ENCODE results near the gene SH3PXD2A.

SH3PXD2A gene

GRCh38 chr10:103787331-103787730, 68.0 kb downstream of the SH3PXD2A start:
- no peak overlapping the region for H3K27ac ChIP-seq (ENCODE audit: extremely low read depth, low read depth, low read length)
- peaks cover 4% of the 10 kb centered on the region; the same call in 1 of the 2 replicates for H3K4me1 ChIP-seq (ENCODE audit: control insufficient read depth, insufficient read depth, low read length)
- no peaks in the 10 kb centered on the region for H3K9me3 ChIP-seq (ENCODE audit: control insufficient read depth, insufficient read depth, low read depth, low read length)
- H3K36me3 ChIP-seq (ENCODE audit: control insufficient read depth in 2 of 2, insufficient read depth in 1 of 2, low read length in 2 of 2), result no peaks in the 10 kb centered on the region
- ChIA-PET POLR2A (no interaction called here), CTCF (no interaction called here)
- TF ChIP-seq ZNF660 (tag by site-specific recombination; IDR thresholded peaks at IDR 0.05) (no peak), WT1 (tag by site-specific recombination; IDR thresholded peaks at IDR 0.05) (no peak), ZNF248 (tag by site-specific recombination; IDR thresholded peaks at IDR 0.05) (no peak), SP2 (tag by site-specific recombination; IDR thresholded peaks at IDR 0.05) (no peak), ZSCAN16 (tag by site-specific recombination; IDR thresholded peaks at IDR 0.05) (no peak), ZFHX2 (tag by site-specific recombination; conservative IDR thresholded peaks at IDR 0.05) (0 out of 2 replicates have a peak, but pooled peaks have one; percentile 20), ZNF624 (tag by site-specific recombination; IDR thresholded peaks at IDR 0.05) (no peak), ZNF169 (tag by site-specific recombination; IDR thresholded peaks at IDR 0.05) (no peak), ZNF132 (tag by site-specific recombination; IDR thresholded peaks at IDR 0.05; ENCODE audit: borderline replicate concordance) (no peak), ZNF501 (tag by site-specific recombination; IDR thresholded peaks at IDR 0.05) (no peak), GLI2 (tag by site-specific recombination; IDR thresholded peaks at IDR 0.05; ENCODE audit: borderline replicate concordance, low read depth) (no peak), EGR2 (tag by site-specific recombination; IDR thresholded peaks at IDR 0.05; ENCODE audit: low read depth) (0 out of 2 replicates have a peak, but pooled peaks have one; percentile 17), SCRT2 (tag by site-specific recombination; IDR thresholded peaks at IDR 0.05) (no peak), ZBTB7A (tag by site-specific recombination; IDR thresholded peaks at IDR 0.05; ENCODE audit: low read depth) (no peak), ZIC2 (tag by site-specific recombination; IDR thresholded peaks at IDR 0.05) (peak; percentile 59), BCL11A (tag by site-specific recombination; IDR thresholded peaks at IDR 0.05; ENCODE audit: low read depth) (no peak), TRIM28 (IDR thresholded peaks at IDR 0.05; ENCODE audit: borderline replicate concordance, low read length) (no peak), ZNF112 (tag by site-specific recombination; IDR thresholded peaks at IDR 0.05) (no peak)
- TF ChIP-seq, protein P1, sequence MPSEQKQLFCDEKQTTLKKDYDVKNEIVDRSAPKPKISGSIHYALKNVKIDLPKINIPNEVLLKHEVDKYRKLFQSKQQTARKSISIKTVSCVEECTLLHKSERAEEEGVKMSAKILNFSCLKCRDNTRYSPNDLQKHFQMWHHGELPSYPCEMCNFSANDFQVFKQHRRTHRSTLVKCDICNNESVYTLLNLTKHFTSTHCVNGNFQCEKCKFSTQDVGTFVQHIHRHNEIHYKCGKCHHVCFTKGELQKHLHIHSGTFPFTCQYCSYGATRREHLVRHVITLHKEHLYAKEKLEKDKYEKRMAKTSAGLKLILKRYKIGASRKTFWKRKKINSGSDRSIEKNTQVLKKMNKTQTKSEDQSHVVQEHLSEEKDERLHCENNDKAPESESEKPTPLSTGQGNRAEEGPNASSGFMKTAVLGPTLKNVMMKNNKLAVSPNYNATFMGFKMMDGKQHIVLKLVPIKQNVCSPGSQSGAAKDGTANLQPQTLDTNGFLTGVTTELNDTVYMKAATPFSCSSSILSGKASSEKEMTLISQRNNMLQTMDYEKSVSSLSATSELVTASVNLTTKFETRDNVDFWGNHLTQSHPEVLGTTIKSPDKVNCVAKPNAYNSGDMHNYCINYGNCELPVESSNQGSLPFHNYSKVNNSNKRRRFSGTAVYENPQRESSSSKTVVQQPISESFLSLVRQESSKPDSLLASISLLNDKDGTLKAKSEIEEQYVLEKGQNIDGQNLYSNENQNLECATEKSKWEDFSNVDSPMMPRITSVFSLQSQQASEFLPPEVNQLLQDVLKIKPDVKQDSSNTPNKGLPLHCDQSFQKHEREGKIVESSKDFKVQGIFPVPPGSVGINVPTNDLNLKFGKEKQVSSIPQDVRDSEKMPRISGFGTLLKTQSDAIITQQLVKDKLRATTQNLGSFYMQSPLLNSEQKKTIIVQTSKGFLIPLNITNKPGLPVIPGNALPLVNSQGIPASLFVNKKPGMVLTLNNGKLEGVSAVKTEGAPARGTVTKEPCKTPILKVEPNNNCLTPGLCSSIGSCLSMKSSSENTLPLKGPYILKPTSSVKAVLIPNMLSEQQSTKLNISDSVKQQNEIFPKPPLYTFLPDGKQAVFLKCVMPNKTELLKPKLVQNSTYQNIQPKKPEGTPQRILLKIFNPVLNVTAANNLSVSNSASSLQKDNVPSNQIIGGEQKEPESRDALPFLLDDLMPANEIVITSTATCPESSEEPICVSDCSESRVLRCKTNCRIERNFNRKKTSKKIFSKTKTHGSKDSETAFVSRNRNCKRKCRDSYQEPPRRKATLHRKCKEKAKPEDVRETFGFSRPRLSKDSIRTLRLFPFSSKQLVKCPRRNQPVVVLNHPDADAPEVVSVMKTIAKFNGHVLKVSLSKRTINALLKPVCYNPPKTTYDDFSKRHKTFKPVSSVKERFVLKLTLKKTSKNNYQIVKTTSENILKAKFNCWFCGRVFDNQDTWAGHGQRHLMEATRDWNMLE (tag by site-specific recombination; conservative IDR thresholded peaks at IDR 0.05; ENCODE audit: low read depth), result no peak
- TF ChIP-seq, protein P2, sequence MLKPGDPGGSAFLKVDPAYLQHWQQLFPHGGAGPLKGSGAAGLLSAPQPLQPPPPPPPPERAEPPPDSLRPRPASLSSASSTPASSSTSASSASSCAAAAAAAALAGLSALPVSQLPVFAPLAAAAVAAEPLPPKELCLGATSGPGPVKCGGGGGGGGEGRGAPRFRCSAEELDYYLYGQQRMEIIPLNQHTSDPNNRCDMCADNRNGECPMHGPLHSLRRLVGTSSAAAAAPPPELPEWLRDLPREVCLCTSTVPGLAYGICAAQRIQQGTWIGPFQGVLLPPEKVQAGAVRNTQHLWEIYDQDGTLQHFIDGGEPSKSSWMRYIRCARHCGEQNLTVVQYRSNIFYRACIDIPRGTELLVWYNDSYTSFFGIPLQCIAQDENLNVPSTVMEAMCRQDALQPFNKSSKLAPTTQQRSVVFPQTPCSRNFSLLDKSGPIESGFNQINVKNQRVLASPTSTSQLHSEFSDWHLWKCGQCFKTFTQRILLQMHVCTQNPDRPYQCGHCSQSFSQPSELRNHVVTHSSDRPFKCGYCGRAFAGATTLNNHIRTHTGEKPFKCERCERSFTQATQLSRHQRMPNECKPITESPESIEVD (tag by site-specific recombination; IDR thresholded peaks at IDR 0.05), result no peak
- H3K4me3 ChIP-seq (ENCODE audit: low read depth, low read length), result no peak overlapping the region

DNA sequence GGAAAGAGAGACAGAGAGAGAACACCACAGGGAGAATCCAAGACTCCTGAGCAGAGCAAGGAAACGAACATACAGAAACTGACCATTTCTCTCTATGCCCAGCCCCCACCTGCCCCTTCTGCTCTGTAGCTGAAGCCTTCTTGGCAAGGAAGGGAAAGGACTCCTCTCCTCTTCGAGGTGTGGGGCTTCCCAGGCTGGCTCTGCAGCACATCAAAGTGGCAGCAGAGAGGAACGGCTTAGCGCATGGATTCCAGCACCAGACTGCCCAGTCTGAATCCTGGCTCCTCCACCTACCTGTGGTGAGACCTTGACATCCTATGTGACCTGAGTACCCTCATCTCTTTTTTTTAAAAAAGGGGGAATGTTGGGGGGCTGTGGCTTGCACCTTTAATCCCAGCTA, 69.4 kb downstream of the SH3PXD2A start:
- no peak overlapping the region for H3K27ac ChIP-seq (ENCODE audit: extremely low read depth, low read depth, low read length)
- no peaks in the 10 kb centered on the region for H3K9me3 ChIP-seq (ENCODE audit: control insufficient read depth, insufficient read depth, low read depth, low read length)
- H3K4me1 ChIP-seq (ENCODE audit: control insufficient read depth, insufficient read depth, low read length), result peaks cover 4% of the 10 kb centered on the region; the same call in 1 of the 2 replicates
- no peak for TF ChIP-seq ZNF654 (tag by site-specific recombination; IDR thresholded peaks at IDR 0.05; ENCODE audit: low read depth)
- TF ChIP-seq KLF7 (tag by site-specific recombination; IDR thresholded peaks at IDR 0.05; ENCODE audit: borderline replicate concordance), result no peak
- TF ChIP-seq ZNF223 (tag by site-specific recombination; IDR thresholded peaks at IDR 0.05), result no peak
- no peak for TF ChIP-seq ZNF837 (tag by site-specific recombination; IDR thresholded peaks at IDR 0.05)
- no peak for TF ChIP-seq ZBTB49 (tag by site-specific recombination; IDR thresholded peaks at IDR 0.05; ENCODE audit: low read depth)
- TF ChIP-seq MZF1 (tag by site-specific recombination; IDR thresholded peaks at IDR 0.05; ENCODE audit: borderline replicate concordance), result no peak
- H3K4me3 ChIP-seq (ENCODE audit: low read depth, low read length), result no peak overlapping the region
- CTCF ChIA-PET, result interaction anchor here (0.6 kb wide), 1 partner anchor 222 kb away, joined by 6 read pairs; no protein-coding TSS in a partner anchor
- POLR2A ChIA-PET, result no interaction called here
- H3K36me3 ChIP-seq (ENCODE audit: control insufficient read depth in 2 of 2, insufficient read depth in 1 of 2, low read length in 2 of 2), result peaks cover 0 to 2% of the 10 kb centered on the region in 2 experiments; a peak in 1 of 3 replicates
